ENCODE results near the gene NYAP1. TPM values are rescaled to one million over a fixed set of nuclear protein-coding genes. Genes with fewer than 3 reads are reported as not detected.

NYAP1 gene
- total RNA-seq, 2 donors from 2014 or later, result 7.9 to 9.3 TPM

- no peak overlapping the region for H3K27ac Mint-ChIP-seq
Measured at GRCh38 chr7:100510437-100511239, 26.9 kb downstream of the NYAP1 start.

GRCh38 chr7:100513212-100513810 lies 29.6 kb downstream of the NYAP1 start:
- Histone ChIP-seq H3K36me3 (ENCODE audit: control insufficient read depth, insufficient read depth, low read length) (no peaks in the 10 kb centered on the region), H3K9ac (ENCODE audit: extremely low read depth, low read length, poor library complexity, severe bottlenecking) (no peak overlapping the region), H3K27me3 (ENCODE audit: control insufficient read depth, insufficient read depth, low read length, poor library complexity, severe bottlenecking) (no peaks in the 10 kb centered on the region), H3K27ac (ENCODE audit: low read depth, low read length) (no peak overlapping the region), H3K4me3 (ENCODE audit: low read length) (no peak overlapping the region), H3K9me3 (ENCODE audit: control insufficient read depth, low read length) (no peaks in the 10 kb centered on the region), H3K4me1 (ENCODE audit: control insufficient read depth, insufficient read depth, low read length) (no peaks in the 10 kb centered on the region)
- Mint-ChIP-seq H3K4me3 (no peak overlapping the region), H3K9me3 (no peaks in the 10 kb centered on the region), H3K27ac (no peak overlapping the region), H3K36me3 (ENCODE audit: low read depth) (no peaks in the 10 kb centered on the region), H3K4me1 (peaks cover 9% of the 10 kb centered on the region), H3K27me3 (ENCODE audit: insufficient read depth) (no peaks in the 10 kb centered on the region)
- 86 to 87% methylated on average over 7 to 9 of the region's 9 CpGs for WGBS, 2 experiments (ENCODE audit: insufficient coverage in 1 of 2, insufficient read length in 1 of 2)
- TF ChIP-seq CTCF (conservative IDR thresholded peaks at IDR 0.05), result no peak
- no peak for DNase-seq

More at GRCh38 chr7:100510437-100511239, 26.9 kb downstream of the NYAP1 start:
- Histone ChIP-seq H3K36me3 (ENCODE audit: control insufficient read depth, insufficient read depth, low read length) (no peaks in the 10 kb centered on the region), H3K27me3 (ENCODE audit: control insufficient read depth, insufficient read depth, low read length, poor library complexity, severe bottlenecking) (no peaks in the 10 kb centered on the region), H3K4me1 (ENCODE audit: control insufficient read depth, insufficient read depth, low read length) (no peaks in the 10 kb centered on the region), H3K4me3 (ENCODE audit: low read length) (no peak overlapping the region), H3K9me3 (ENCODE audit: control insufficient read depth, low read length) (no peaks in the 10 kb centered on the region), H3K27ac (ENCODE audit: low read depth, low read length) (no peak overlapping the region), H3K9ac (ENCODE audit: extremely low read depth, low read length, poor library complexity, severe bottlenecking) (no peak overlapping the region)
- H3K9me3 Mint-ChIP-seq, result no peaks in the 10 kb centered on the region
- DNase-seq, result no peak
- no peak overlapping the region for H3K4me3 Mint-ChIP-seq
- peaks cover 6% of the 10 kb centered on the region for H3K4me1 Mint-ChIP-seq
- no peaks in the 10 kb centered on the region for H3K27me3 Mint-ChIP-seq (ENCODE audit: insufficient read depth)
- 92 to 96% methylated on average over 7 to 9 of the region's 9 CpGs for WGBS, 2 experiments (ENCODE audit: insufficient coverage in 1 of 2, insufficient read length in 1 of 2)
- no peak for TF ChIP-seq CTCF (conservative IDR thresholded peaks at IDR 0.05)
- no peaks in the 10 kb centered on the region for H3K36me3 Mint-ChIP-seq (ENCODE audit: low read depth)

GRCh38 chr7:100515072-100515532 lies 31.4 kb downstream of the NYAP1 start:
- 66 to 100% methylated on average over 1 to 2 of the region's 2 CpGs for WGBS, 2 experiments (ENCODE audit: insufficient coverage in 1 of 2, insufficient read length in 1 of 2)
- Mint-ChIP-seq H3K4me1 (peaks cover 9% of the 10 kb centered on the region), H3K36me3 (ENCODE audit: low read depth) (no peaks in the 10 kb centered on the region), H3K27me3 (ENCODE audit: insufficient read depth) (no peaks in the 10 kb centered on the region), H3K27ac (peak overlapping the region; percentile 78), H3K9me3 (no peaks in the 10 kb centered on the region), H3K4me3 (no peak overlapping the region)
- no peak overlapping the region for H3K27ac ChIP-seq (ENCODE audit: low read depth, low read length)
- H3K4me3 ChIP-seq (ENCODE audit: low read length), result no peak overlapping the region
- no peak overlapping the region for H3K9ac ChIP-seq (ENCODE audit: extremely low read depth, low read length, poor library complexity, severe bottlenecking)
- no peaks in the 10 kb centered on the region for H3K9me3 ChIP-seq (ENCODE audit: control insufficient read depth, low read length)
- DNase-seq, result no peak
- H3K4me1 ChIP-seq (ENCODE audit: control insufficient read depth, insufficient read depth, low read length), result no peaks in the 10 kb centered on the region
- no peaks in the 10 kb centered on the region for H3K27me3 ChIP-seq (ENCODE audit: control insufficient read depth, insufficient read depth, low read length, poor library complexity, severe bottlenecking)
- no peaks in the 10 kb centered on the region for H3K36me3 ChIP-seq (ENCODE audit: control insufficient read depth, insufficient read depth, low read length)
- TF ChIP-seq CTCF (conservative IDR thresholded peaks at IDR 0.05), result no peak
